HFFc6 (cell line): ENCODE data around the gene RB1. TPM values are rescaled to one million over a fixed set of nuclear protein-coding genes. Genes with fewer than 3 reads are reported as not detected.

Source experiments
- DNase-seq: peaks from one replicate; pipeline ENCODE4 v3.0.0-alpha.2; 2018
- H3K27ac Mint-ChIP-seq: 2 replicates; pipeline ENCODE4 v1.8.0; 2020; ENCODE audit warnings: mild to moderate bottlenecking, mixed read lengths
- H3K27me3 Mint-ChIP-seq: 2 replicates; pipeline ENCODE4 v1.8.0; 2021; ENCODE audit warnings: mild to moderate bottlenecking, moderate library complexity, mixed read lengths; ENCODE audit not compliant: insufficient read depth
- H3K36me3 Mint-ChIP-seq: 2 replicates; pipeline ENCODE4 v1.8.0; 2021; ENCODE audit warnings: low read depth, mixed read lengths
- H3K4me1 Mint-ChIP-seq: 2 replicates; pipeline ENCODE4 v1.8.0; 2020; ENCODE audit warnings: low read depth, mixed read lengths
- H3K4me3 Mint-ChIP-seq: 2 replicates; pipeline ENCODE4 v1.8.0; 2020; ENCODE audit warnings: mild to moderate bottlenecking, moderate library complexity, mixed read lengths
- H3K9me3 Mint-ChIP-seq: 2 replicates; pipeline ENCODE4 v1.8.0; 2020; ENCODE audit warnings: mild to moderate bottlenecking, mixed read lengths
- total RNA-seq, 6 experiments: library from RNA; stranded (reverse); fragmentation: NEBNext Ultra II Directional; extraction: Animal tissue kit (Norgen Biotek cat#: 25700); gene quantifications; 2 replicates in 1 of 6; 3 replicates in 5 of 6; pipeline ENCODE4 v1.2.3, GENCODE V29; 2021
- TF ChIP-seq, protein P1 (sequence below): fragments of 200-600 bp; sonication (generic); IDR thresholded peaks from 2 replicates; pipeline ENCODE4 v1.5.0; 2021; ENCODE audit warnings: antibody characterized with exemption, mild to moderate bottlenecking

Gene RB1
- total RNA-seq, 6 experiments from 2014 or later, result 39.2 to 50.4 (median 43.0) TPM

DNA sequence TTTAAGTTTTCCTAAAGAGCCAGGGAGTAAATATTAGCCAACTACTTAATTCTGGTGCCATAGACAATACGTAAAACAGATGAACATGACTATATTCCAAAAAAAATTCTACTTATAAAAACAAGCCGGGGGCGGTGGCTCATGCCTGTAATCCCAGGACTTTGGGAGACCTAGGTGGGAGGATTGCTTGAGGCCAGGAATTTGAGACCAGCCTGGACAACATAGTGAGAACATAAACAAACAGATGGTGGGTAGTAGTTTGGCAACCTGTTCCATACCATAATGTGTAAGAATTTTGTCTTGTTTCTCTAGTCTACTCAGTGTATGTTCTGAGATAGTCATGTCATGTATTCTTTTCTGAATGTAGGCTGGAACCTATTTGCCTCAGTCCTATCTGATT is 45.1 kb upstream of the RB1 start:
- TF ChIP-seq, protein P1, sequence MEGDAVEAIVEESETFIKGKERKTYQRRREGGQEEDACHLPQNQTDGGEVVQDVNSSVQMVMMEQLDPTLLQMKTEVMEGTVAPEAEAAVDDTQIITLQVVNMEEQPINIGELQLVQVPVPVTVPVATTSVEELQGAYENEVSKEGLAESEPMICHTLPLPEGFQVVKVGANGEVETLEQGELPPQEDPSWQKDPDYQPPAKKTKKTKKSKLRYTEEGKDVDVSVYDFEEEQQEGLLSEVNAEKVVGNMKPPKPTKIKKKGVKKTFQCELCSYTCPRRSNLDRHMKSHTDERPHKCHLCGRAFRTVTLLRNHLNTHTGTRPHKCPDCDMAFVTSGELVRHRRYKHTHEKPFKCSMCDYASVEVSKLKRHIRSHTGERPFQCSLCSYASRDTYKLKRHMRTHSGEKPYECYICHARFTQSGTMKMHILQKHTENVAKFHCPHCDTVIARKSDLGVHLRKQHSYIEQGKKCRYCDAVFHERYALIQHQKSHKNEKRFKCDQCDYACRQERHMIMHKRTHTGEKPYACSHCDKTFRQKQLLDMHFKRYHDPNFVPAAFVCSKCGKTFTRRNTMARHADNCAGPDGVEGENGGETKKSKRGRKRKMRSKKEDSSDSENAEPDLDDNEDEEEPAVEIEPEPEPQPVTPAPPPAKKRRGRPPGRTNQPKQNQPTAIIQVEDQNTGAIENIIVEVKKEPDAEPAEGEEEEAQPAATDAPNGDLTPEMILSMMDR, result no peak
- H3K27ac Mint-ChIP-seq, result no peak overlapping the region
- H3K36me3 Mint-ChIP-seq, result peaks cover 29% of the 10 kb centered on the region
- no peaks in the 10 kb centered on the region for H3K27me3 Mint-ChIP-seq
- no peaks in the 10 kb centered on the region for H3K9me3 Mint-ChIP-seq
- H3K4me1 Mint-ChIP-seq, result peaks cover 17% of the 10 kb centered on the region
- no peak overlapping the region for H3K4me3 Mint-ChIP-seq
- DNase-seq, result no peak

DNA sequence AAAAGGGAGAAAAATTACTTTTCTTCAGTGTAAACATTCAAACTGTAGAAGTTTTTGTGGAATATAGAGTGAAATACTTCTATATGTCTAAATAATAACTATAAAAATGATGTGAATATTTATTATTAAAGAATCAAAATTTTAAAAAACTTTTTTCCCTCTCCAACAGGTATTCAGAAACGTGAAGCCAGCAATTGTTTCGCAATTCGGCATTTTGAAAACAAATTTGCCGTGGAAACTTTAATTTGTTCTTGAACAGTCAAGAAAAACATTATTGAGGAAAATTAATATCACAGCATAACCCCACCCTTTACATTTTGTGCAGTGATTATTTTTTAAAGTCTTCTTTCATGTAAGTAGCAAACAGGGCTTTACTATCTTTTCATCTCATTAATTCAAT is 42.6 kb upstream of the RB1 start:
- H3K36me3 Mint-ChIP-seq, result peaks cover 40% of the 10 kb centered on the region
- peaks cover 2% of the 10 kb centered on the region; the same call in 1 of the 2 replicates for H3K27me3 Mint-ChIP-seq
- H3K9me3 Mint-ChIP-seq, result no peaks in the 10 kb centered on the region
- no peak overlapping the region for H3K27ac Mint-ChIP-seq
- TF ChIP-seq, protein P1, result no peak
- peaks cover 18% of the 10 kb centered on the region for H3K4me1 Mint-ChIP-seq
- H3K4me3 Mint-ChIP-seq, result no peak overlapping the region
- no peak for DNase-seq

DNA sequence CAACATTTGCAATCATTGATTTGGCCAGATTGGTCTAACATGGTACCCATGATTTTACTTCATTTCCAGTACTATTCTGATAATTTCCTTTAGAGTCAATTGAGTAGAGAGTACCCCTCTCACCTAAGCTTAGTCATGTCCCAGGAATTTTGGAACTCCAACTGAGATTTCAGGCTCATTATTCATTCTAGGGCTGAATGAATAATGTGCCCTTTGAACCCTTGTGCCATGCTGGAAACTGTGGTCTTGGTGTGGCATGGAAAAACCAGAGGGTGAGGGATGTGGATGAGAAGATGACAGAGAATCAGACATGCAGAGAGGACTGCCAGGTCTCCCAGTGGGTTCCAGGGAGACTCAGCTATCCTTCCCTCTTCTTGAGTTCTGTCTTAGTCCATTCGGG is 40.4 kb upstream of the RB1 start:
- Mint-ChIP-seq H3K27me3 (peaks cover 2% of the 10 kb centered on the region; the same call in 1 of the 2 replicates), H3K27ac (no peak overlapping the region), H3K9me3 (no peaks in the 10 kb centered on the region), H3K4me1 (peaks cover 35% of the 10 kb centered on the region), H3K4me3 (no peak overlapping the region), H3K36me3 (peaks cover 34% of the 10 kb centered on the region)
- TF ChIP-seq, protein P1, result no peak
- DNase-seq, result no peak

DNA sequence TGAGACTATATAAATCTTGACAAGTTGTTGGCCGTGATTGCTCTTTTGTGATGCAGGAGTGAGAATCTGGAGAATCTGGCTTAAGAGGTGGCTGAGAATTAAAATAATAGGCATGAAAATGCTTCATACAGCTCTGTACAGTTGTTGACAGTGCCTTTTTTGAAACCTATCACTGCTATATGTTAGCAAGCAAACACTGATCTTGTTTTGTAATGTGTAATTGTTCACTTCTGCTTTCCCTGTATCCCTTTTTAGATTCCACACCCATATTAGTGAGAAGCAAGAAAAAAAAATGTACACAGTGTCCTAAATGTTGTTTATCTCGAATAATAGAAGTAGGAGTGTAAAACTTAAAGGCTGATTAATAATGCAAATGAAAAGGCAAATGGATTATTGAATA is 39.5 kb upstream of the RB1 start:
- TF ChIP-seq, protein P1, result no peak
- no peaks in the 10 kb centered on the region for H3K9me3 Mint-ChIP-seq
- peaks cover 2% of the 10 kb centered on the region; the same call in 1 of the 2 replicates for H3K27me3 Mint-ChIP-seq
- H3K36me3 Mint-ChIP-seq, result peaks cover 36% of the 10 kb centered on the region
- H3K27ac Mint-ChIP-seq, result no peak overlapping the region
- no peak for DNase-seq
- H3K4me3 Mint-ChIP-seq, result no peak overlapping the region
- H3K4me1 Mint-ChIP-seq, result peaks cover 43% of the 10 kb centered on the region

DNA sequence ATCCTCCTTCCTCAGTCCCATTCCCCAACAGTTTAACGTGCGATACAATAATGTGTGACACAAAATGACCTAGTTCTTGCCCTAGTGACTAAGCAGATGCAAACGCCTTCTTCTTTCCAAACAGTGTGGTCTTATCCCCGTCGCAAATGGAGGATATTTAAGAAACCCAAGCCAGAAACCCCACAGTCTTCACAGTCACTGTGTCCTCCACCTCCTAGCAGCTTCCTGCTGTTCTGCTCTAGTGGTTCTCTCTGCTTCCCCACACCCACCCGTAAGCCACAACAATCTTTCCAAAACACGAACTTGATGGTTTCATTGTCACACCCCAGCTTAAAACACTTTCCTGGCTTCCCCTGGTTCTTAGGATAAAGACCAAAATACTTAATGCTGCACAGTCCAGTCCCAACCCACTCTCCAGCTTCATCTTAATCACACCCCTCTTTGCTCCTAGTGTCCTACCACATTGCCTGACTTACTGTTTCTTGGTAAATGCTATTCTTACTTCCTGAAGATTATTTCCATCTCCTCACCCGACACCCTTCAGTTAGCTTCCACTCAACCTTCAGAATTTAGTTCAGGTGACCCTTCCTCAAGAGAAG is 38.2 kb upstream of the RB1 start:
- Mint-ChIP-seq H3K4me1 (peaks cover 40% of the 10 kb centered on the region), H3K27ac (no peak overlapping the region), H3K9me3 (no peaks in the 10 kb centered on the region), H3K36me3 (peaks cover 42% of the 10 kb centered on the region), H3K4me3 (no peak overlapping the region), H3K27me3 (peaks cover 2% of the 10 kb centered on the region; the same call in 1 of the 2 replicates)
- DNase-seq, result no peak
- TF ChIP-seq, protein P1, result no peak
